OCI-LY3 (cell line): ENCODE data around the gene FCRL1.

Experiments used
- EZH2phosphoT487 ChIP-seq: fragments of 200-600 bp; shearing (Covaris generic); IDR thresholded peaks from 2 replicates; pipeline ENCODE4 v1.6.1; 2018; ENCODE audit warnings: antibody characterized with exemption, mixed run types, low read depth
- TF ChIP-seq, protein P1 (sequence below): fragments of 200-600, 300-600 bp; sonication (generic); IDR thresholded peaks from 2 replicates; pipeline ENCODE4 v1.5.1; 2014; ENCODE audit warnings: antibody characterized with exemption, low read length, low read depth

- TF ChIP-seq, protein P1, sequence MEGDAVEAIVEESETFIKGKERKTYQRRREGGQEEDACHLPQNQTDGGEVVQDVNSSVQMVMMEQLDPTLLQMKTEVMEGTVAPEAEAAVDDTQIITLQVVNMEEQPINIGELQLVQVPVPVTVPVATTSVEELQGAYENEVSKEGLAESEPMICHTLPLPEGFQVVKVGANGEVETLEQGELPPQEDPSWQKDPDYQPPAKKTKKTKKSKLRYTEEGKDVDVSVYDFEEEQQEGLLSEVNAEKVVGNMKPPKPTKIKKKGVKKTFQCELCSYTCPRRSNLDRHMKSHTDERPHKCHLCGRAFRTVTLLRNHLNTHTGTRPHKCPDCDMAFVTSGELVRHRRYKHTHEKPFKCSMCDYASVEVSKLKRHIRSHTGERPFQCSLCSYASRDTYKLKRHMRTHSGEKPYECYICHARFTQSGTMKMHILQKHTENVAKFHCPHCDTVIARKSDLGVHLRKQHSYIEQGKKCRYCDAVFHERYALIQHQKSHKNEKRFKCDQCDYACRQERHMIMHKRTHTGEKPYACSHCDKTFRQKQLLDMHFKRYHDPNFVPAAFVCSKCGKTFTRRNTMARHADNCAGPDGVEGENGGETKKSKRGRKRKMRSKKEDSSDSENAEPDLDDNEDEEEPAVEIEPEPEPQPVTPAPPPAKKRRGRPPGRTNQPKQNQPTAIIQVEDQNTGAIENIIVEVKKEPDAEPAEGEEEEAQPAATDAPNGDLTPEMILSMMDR: no peak
- no peak for TF ChIP-seq EZH2phosphoT487
These were observed 13.3 kb downstream of the FCRL1 start for GRCh38 chr1:157806431-157807149.
